ENCODE results near the gene GPR183. TPM values are rescaled to one million over a fixed set of nuclear protein-coding genes. Genes with fewer than 3 reads are reported as not detected.

GPR183 gene
- total RNA-seq, 4 donors from 2014 or later, result 11.9 to 32.1 (median 22.3) TPM

DNA sequence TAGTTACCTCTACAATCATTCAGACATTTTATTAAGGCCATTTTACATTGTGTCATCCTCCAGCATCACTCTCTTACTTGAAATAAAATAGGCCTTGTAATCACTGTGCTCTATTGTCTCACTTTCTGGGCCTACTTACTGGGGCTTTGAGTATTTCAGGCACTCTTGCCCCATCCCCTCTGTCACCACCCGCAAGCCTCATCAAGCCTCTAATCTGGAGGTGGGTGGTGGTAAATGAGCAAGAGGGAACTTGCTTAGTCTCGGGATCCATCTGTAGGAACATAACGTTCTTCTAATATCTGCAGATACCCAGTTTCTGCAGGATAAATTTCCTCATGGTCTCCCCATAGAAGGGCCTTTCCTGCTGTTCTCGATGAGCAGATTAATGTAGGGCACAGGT, 29.6 kb downstream of the GPR183 start:
- Histone ChIP-seq H3K27ac (replicated peaks in 1 of 4) (no peak overlapping the region), H3K36me3 (no peaks in the 10 kb centered on the region), H3K4me3 (no peak overlapping the region), H3K4me1 (peaks cover 9 to 18% (median 15%) of the 10 kb centered on the region in 4 donors), H3K9me3 (peaks cover 0 to 1% (median under 1%) of the 10 kb centered on the region in 4 donors), H3K27me3 (no peaks in the 10 kb centered on the region)
- no peak for DNase-seq (ENCODE audit: extremely low spot score)
- 87% methylated on average over 4 of the region's 4 CpGs for WGBS
- TF ChIP-seq EP300 (IDR thresholded peaks at IDR 0.05), result no peak
- TF ChIP-seq POLR2AphosphoS5 (IDR thresholded peaks at IDR 0.05), result no peak
- TF ChIP-seq POLR2A (IDR thresholded peaks at IDR 0.05; ENCODE audit: low read depth), result no peak
- intact Hi-C loops (cut with DNase I), result loop anchor here (10.0 kb wide), 1 partner anchor 227 kb away; the partner anchor contains the start of gene TM9SF2

DNA sequence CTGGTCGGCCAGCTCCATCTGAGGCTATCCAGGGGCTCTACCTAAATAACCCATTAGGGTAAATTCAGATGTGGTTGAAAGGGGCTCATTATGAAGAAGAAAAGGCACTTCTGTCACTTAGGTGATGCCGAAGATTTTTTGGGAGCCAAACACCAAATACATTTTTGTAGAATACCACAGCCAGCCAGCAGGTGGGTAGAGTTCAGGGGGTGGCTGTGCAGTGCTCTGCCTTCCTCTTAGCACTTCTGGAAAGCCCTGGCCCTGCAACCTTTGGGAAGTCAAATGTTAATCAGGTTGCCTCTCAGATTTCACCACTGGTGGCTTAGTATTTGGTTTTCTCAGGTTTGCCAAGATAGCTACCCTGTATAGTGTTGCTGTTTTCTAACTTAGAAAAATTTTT, 30.5 kb downstream of the GPR183 start:
- WGBS, result 72% methylated on average over 2 of the region's 2 CpGs
- Histone ChIP-seq H3K4me1 (peaks cover 3 to 14% (median 12%) of the 10 kb centered on the region in 4 donors), H3K36me3 (no peaks in the 10 kb centered on the region), H3K9me3 (peaks cover 0 to 8% (median 5%) of the 10 kb centered on the region in 4 donors), H3K27me3 (no peaks in the 10 kb centered on the region), H3K4me3 (no peak overlapping the region), H3K27ac (replicated peaks in 1 of 4) (no peak overlapping the region)
- DNase-seq (ENCODE audit: extremely low spot score), result no peak
- TF ChIP-seq POLR2AphosphoS5 (IDR thresholded peaks at IDR 0.05) (no peak), EP300 (IDR thresholded peaks at IDR 0.05) (no peak), POLR2A (IDR thresholded peaks at IDR 0.05; ENCODE audit: low read depth) (no peak)
- TF ChIP-seq, protein P1, sequence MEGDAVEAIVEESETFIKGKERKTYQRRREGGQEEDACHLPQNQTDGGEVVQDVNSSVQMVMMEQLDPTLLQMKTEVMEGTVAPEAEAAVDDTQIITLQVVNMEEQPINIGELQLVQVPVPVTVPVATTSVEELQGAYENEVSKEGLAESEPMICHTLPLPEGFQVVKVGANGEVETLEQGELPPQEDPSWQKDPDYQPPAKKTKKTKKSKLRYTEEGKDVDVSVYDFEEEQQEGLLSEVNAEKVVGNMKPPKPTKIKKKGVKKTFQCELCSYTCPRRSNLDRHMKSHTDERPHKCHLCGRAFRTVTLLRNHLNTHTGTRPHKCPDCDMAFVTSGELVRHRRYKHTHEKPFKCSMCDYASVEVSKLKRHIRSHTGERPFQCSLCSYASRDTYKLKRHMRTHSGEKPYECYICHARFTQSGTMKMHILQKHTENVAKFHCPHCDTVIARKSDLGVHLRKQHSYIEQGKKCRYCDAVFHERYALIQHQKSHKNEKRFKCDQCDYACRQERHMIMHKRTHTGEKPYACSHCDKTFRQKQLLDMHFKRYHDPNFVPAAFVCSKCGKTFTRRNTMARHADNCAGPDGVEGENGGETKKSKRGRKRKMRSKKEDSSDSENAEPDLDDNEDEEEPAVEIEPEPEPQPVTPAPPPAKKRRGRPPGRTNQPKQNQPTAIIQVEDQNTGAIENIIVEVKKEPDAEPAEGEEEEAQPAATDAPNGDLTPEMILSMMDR (IDR thresholded peaks at IDR 0.05), result no peak
- intact Hi-C loops (cut with DNase I), result loop anchor here (10.0 kb wide), 1 partner anchor 228 kb away; the partner anchor contains the start of gene TM9SF2

GRCh38 chr13:99275093-99275469, 32.1 kb downstream of the GPR183 start:
- no peak overlapping the region for H3K4me3 ChIP-seq
- H3K27ac ChIP-seq (replicated peaks in 1 of 4), result no peak overlapping the region
- peaks cover 0 to 8% (median 5%) of the 10 kb centered on the region in 4 donors for H3K9me3 ChIP-seq
- peaks cover 3 to 22% (median 15%) of the 10 kb centered on the region in 4 donors for H3K4me1 ChIP-seq
- WGBS, result 10% methylated on average over 1 of the region's 1 CpG
- TF ChIP-seq, protein P1 (IDR thresholded peaks at IDR 0.05), result no peak
- no peak for TF ChIP-seq POLR2AphosphoS5 (IDR thresholded peaks at IDR 0.05)
- no peak for TF ChIP-seq EP300 (IDR thresholded peaks at IDR 0.05)
- no peak for TF ChIP-seq POLR2A (IDR thresholded peaks at IDR 0.05; ENCODE audit: low read depth)
- H3K36me3 ChIP-seq, result no peaks in the 10 kb centered on the region
- intact Hi-C loops (cut with DNase I), result loop anchor here (10.0 kb wide), 1 partner anchor 230 kb away; the partner anchor contains the start of gene TM9SF2
- no peaks in the 10 kb centered on the region for H3K27me3 ChIP-seq
- DNase-seq (ENCODE audit: extremely low spot score), result no peak

DNA sequence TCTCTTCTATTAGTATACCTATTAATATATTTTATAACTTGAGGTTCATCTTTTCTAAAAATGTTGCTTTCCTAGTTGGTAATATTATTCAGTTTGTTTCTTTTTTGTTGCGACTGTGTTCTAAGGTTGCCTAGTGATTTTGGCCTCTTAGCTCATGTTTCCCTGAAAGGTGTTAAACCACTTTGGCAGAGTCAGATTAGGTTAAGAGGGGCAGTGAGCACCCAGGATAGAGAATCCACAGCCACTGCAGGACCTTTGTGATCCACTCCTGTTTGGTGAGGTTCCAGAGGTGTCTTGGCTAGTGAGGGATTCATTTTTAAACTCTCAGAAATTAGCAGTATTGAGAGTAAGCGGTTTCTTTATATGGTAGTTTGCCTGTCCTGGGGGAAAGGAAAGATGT, 34.1 kb downstream of the GPR183 start:
- 85% methylated on average over 2 of the region's 2 CpGs for WGBS
- H3K9me3 ChIP-seq, result peaks cover 0 to 8% (median 5%) of the 10 kb centered on the region in 4 donors
- intact Hi-C loops (cut with DNase I), result loop anchor here (10.0 kb wide), 1 partner anchor 232 kb away; the partner anchor contains the start of gene TM9SF2
- H3K27me3 ChIP-seq, result no peaks in the 10 kb centered on the region
- TF ChIP-seq EP300 (IDR thresholded peaks at IDR 0.05) (no peak), POLR2AphosphoS5 (IDR thresholded peaks at IDR 0.05) (no peak), POLR2A (IDR thresholded peaks at IDR 0.05; ENCODE audit: low read depth) (no peak)
- TF ChIP-seq, protein P1 (IDR thresholded peaks at IDR 0.05), result no peak
- peaks cover 0 to under 1% (median under 1%) of the 10 kb centered on the region in 4 donors for H3K36me3 ChIP-seq
- no peak overlapping the region for H3K4me3 ChIP-seq
- peak overlapping the region in 1 of 4 donors; percentile 11 for H3K27ac ChIP-seq (replicated peaks in 1 of 4)
- peaks cover 3 to 28% (median 17%) of the 10 kb centered on the region in 4 donors for H3K4me1 ChIP-seq
- DNase-seq (ENCODE audit: extremely low spot score), result no peak

DNA sequence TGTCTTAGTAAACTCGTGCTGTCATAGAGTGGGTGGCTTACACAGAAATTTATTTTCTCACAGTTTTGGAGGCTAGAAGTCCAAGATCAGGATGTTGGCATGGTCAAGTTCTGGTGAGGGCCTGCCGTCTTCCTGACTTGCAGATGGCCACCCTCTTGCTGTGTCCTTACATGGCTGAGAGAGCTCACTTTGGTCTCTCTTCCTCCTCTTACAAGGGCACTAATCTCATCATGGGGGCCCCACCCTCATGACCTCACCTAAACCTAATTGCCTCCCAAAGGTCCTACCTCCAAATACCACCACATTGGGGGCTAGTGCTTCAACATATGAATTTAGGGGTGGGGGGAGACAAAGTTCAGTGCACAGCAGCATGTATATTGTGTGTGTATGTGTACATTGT, 34.7 kb downstream of the GPR183 start:
- TF ChIP-seq EP300 (IDR thresholded peaks at IDR 0.05), result no peak
- TF ChIP-seq POLR2AphosphoS5 (IDR thresholded peaks at IDR 0.05), result no peak
- TF ChIP-seq, protein P1 (IDR thresholded peaks at IDR 0.05), result no peak
- TF ChIP-seq POLR2A (IDR thresholded peaks at IDR 0.05; ENCODE audit: low read depth), result no peak
- Histone ChIP-seq H3K4me1 (peaks cover 3 to 28% (median 17%) of the 10 kb centered on the region in 4 donors), H3K27me3 (no peaks in the 10 kb centered on the region), H3K27ac (replicated peaks in 1 of 4) (peak overlapping the region in 3 of 4 donors; percentile 25 to 52 (median 41)), H3K9me3 (peaks cover 0 to 8% (median 5%) of the 10 kb centered on the region in 4 donors), H3K36me3 (peaks cover 0 to 6% (median 3%) of the 10 kb centered on the region in 4 donors), H3K4me3 (no peak overlapping the region)
- WGBS, result 97% methylated on average over 2 of the region's 2 CpGs
- intact Hi-C loops (cut with DNase I), result loop anchor here (10.0 kb wide), 1 partner anchor 232 kb away; the partner anchor contains the start of gene TM9SF2
- no peak for DNase-seq (ENCODE audit: extremely low spot score)
